Measurements from ENCODE around the gene TSGA10IP.

Gene TSGA10IP

GRCh38 chr11:65945430-65945911 lies at the start of gene TSGA10IP:
Gene TSGA10IP, plus strand, starts transcription at chr11:65945480. Its CDS starts 196 bp downstream, at chr11:65945676.
- H3K9me3 Mint-ChIP-seq: no peaks in the 10 kb centered on the region
- ATAC-seq (replicated peaks) (no peak), DNase-seq (no peak)
- no peak within 1 kb of the TSS for H3K4me3 Mint-ChIP-seq
- peaks cover 5 to 13% of the 10 kb centered on the region in 2 donors for H3K27me3 Mint-ChIP-seq
- H3K36me3 Mint-ChIP-seq: no peaks in the 10 kb centered on the region
- H3K27ac Mint-ChIP-seq: no peak within 1 kb of the TSS
- H3K4me1 Mint-ChIP-seq: peaks cover 11 to 14% of the 10 kb centered on the region in 2 donors

GRCh38 chr11:65895482-65895981 lies 49.7 kb upstream of the TSGA10IP start:
- Mint-ChIP-seq H3K27me3 (no peaks in the 10 kb centered on the region), H3K9me3 (no peaks in the 10 kb centered on the region), H3K4me3 (peak overlapping the region; percentile 44), H3K4me1 (peaks cover 33 to 71% of the 10 kb centered on the region in 2 donors), H3K27ac (peak overlapping the region; percentile 57), H3K36me3 (peaks cover 16 to 21% of the 10 kb centered on the region in 2 donors)
- no peak for ATAC-seq (replicated peaks)
- no peak for DNase-seq

GRCh38 chr11:65896034-65896999 lies 49.0 kb upstream of the TSGA10IP start:
- H3K36me3 Mint-ChIP-seq: peaks cover 16 to 21% of the 10 kb centered on the region in 2 donors
- H3K9me3 Mint-ChIP-seq: no peaks in the 10 kb centered on the region
- H3K4me3 Mint-ChIP-seq: no peak overlapping the region

GRCh38 chr11:65897020-65897471 lies 48.2 kb upstream of the TSGA10IP start:
- DNase-seq (no peak), ATAC-seq (replicated peaks) (no peak)
- Mint-ChIP-seq H3K27me3 (no peaks in the 10 kb centered on the region), H3K36me3 (peaks cover 16 to 21% of the 10 kb centered on the region in 2 donors), H3K9me3 (no peaks in the 10 kb centered on the region), H3K27ac (no peak overlapping the region), H3K4me1 (peaks cover 31 to 61% of the 10 kb centered on the region in 2 donors), H3K4me3 (no peak overlapping the region)

More at GRCh38 chr11:65896034-65896999, 49.0 kb upstream of the TSGA10IP start:
- Mint-ChIP-seq H3K27me3 (no peaks in the 10 kb centered on the region), H3K4me1 (peaks cover 33 to 68% of the 10 kb centered on the region in 2 donors), H3K27ac (peak overlapping the region; percentile 57)
- ATAC-seq (replicated peaks) (no peak), DNase-seq (no peak)

- Mint-ChIP-seq H3K27me3 (peaks cover 0 to 3% of the 10 kb centered on the region in 2 donors), H3K36me3 (peaks cover 8 to 16% of the 10 kb centered on the region in 2 donors), H3K4me3 (peak overlapping the region; percentile 85 to 90), H3K4me1 (peaks cover 18 to 48% of the 10 kb centered on the region in 2 donors), H3K27ac (peak overlapping the region; percentile 93), H3K9me3 (no peaks in the 10 kb centered on the region)
- ATAC-seq (replicated peaks) (no peak), DNase-seq (no peak)
Measured at GRCh38 chr11:65898656-65899355, 46.5 kb upstream of the TSGA10IP start.

GRCh38 chr11:65899356-65900124 lies 45.7 kb upstream of the TSGA10IP start:
- no peaks in the 10 kb centered on the region for H3K9me3 Mint-ChIP-seq
- H3K4me3 Mint-ChIP-seq: peak overlapping the region; percentile 85 to 90
- peaks cover 12 to 41% of the 10 kb centered on the region in 2 donors for H3K4me1 Mint-ChIP-seq
- H3K27ac Mint-ChIP-seq: peak overlapping the region; percentile 89
- H3K27me3 Mint-ChIP-seq: peaks cover 0 to 7% of the 10 kb centered on the region in 2 donors
- ATAC-seq (replicated peaks) (peak; percentile 19 to 24), DNase-seq (no peak)
- H3K36me3 Mint-ChIP-seq: peaks cover 8 to 16% of the 10 kb centered on the region in 2 donors

- peak; percentile 90 to 91 for ATAC-seq (replicated peaks)
- peak within 1 kb of the TSS; percentile 89 for H3K27ac Mint-ChIP-seq
- no peaks in the 10 kb centered on the region for H3K9me3 Mint-ChIP-seq
- H3K4me1 Mint-ChIP-seq: peaks cover 12 to 34% of the 10 kb centered on the region in 2 donors
- H3K27me3 Mint-ChIP-seq: peaks cover 0 to 7% of the 10 kb centered on the region in 2 donors
- peaks cover 6 to 14% of the 10 kb centered on the region in 2 donors for H3K36me3 Mint-ChIP-seq
- DNase-seq: peak; percentile 82
- peak within 1 kb of the TSS; percentile 85 to 90 for H3K4me3 Mint-ChIP-seq
Measured at GRCh38 chr11:65900125-65900898, 45.0 kb upstream of the TSGA10IP start, which contains the start of gene FOSL1. Gene FOSL1, minus strand, starts transcription at chr11:65900388. Its CDS starts 49 bp downstream, at chr11:65900339.

GRCh38 chr11:65900899-65901180 lies 44.4 kb upstream of the TSGA10IP start:
- no peaks in the 10 kb centered on the region for H3K9me3 Mint-ChIP-seq
- H3K27me3 Mint-ChIP-seq: peaks cover 0 to 7% of the 10 kb centered on the region in 2 donors
- no peak for ATAC-seq (replicated peaks)
- H3K36me3 Mint-ChIP-seq: peaks cover under 1 to 10% of the 10 kb centered on the region in 2 donors
- H3K4me1 Mint-ChIP-seq: peaks cover 9 to 29% of the 10 kb centered on the region in 2 donors
- H3K4me3 Mint-ChIP-seq: peak overlapping the region; percentile 67 to 77
- DNase-seq: no peak
- H3K27ac Mint-ChIP-seq: no peak overlapping the region

- no peaks in the 10 kb centered on the region for H3K36me3 Mint-ChIP-seq
- H3K27ac Mint-ChIP-seq: no peak overlapping the region
- peaks cover 2 to 11% of the 10 kb centered on the region in 2 donors for H3K4me1 Mint-ChIP-seq
- H3K27me3 Mint-ChIP-seq: peaks cover 5 to 7% of the 10 kb centered on the region in 2 donors
- ATAC-seq (replicated peaks) (no peak), DNase-seq (no peak)
- H3K9me3 Mint-ChIP-seq: no peaks in the 10 kb centered on the region
- H3K4me3 Mint-ChIP-seq: no peak overlapping the region
Measured at GRCh38 chr11:65903068-65903481, 42.2 kb upstream of the TSGA10IP start.

GRCh38 chr11:65903715-65904114 lies 41.6 kb upstream of the TSGA10IP start:
- H3K27me3 Mint-ChIP-seq: peaks cover 5 to 7% of the 10 kb centered on the region in 2 donors
- no peaks in the 10 kb centered on the region for H3K36me3 Mint-ChIP-seq
- DNase-seq: no peak
- no peak for ATAC-seq (replicated peaks)
- no peak overlapping the region for H3K4me3 Mint-ChIP-seq
- H3K9me3 Mint-ChIP-seq: no peaks in the 10 kb centered on the region
- H3K27ac Mint-ChIP-seq: no peak overlapping the region
- H3K4me1 Mint-ChIP-seq: peaks cover 2 to 8% of the 10 kb centered on the region in 2 donors

- Mint-ChIP-seq H3K4me1 (peaks cover 2 to 8% of the 10 kb centered on the region in 2 donors), H3K27ac (no peak overlapping the region), H3K9me3 (no peaks in the 10 kb centered on the region), H3K36me3 (no peaks in the 10 kb centered on the region), H3K4me3 (no peak overlapping the region), H3K27me3 (peaks cover 9 to 16% of the 10 kb centered on the region in 2 donors)
- DNase-seq: no peak
- no peak for ATAC-seq (replicated peaks)
Measured at GRCh38 chr11:65906602-65907001, 38.7 kb upstream of the TSGA10IP start.

GRCh38 chr11:65907878-65908277 lies 37.4 kb upstream of the TSGA10IP start:
- Mint-ChIP-seq H3K4me3 (no peak overlapping the region), H3K9me3 (no peaks in the 10 kb centered on the region), H3K36me3 (no peaks in the 10 kb centered on the region), H3K27me3 (peaks cover 11 to 19% of the 10 kb centered on the region in 2 donors), H3K4me1 (peaks cover 9 to 18% of the 10 kb centered on the region in 2 donors), H3K27ac (no peak overlapping the region)
- no peak for ATAC-seq (replicated peaks)
- no peak for DNase-seq

All from stimulated activated naive B cell treated with anti-CD40 and anti-IgM and Interleukin-4, amounts not matched to agents 10 μg/mL and 1 μg/mL and 100 μg/mL, for 72 hours (primary cell).